ENCODE measurements around the gene DRC7. TPM values are rescaled to one million over a fixed set of nuclear protein-coding genes. Genes with fewer than 3 reads are reported as not detected.

The DRC7 gene
- total RNA-seq, 1 donor from 2014 or later: 0.16 TPM

- Mint-ChIP-seq H3K27ac (ENCODE audit: unreplicated experiment) (no peak overlapping the region), H3K4me3 (no peak overlapping the region)
- no peak for TF ChIP-seq CTCF (conservative IDR thresholded peaks at IDR 0.05)
Measured at GRCh38 chr16:57747091-57747490, 52.5 kb downstream of the DRC7 start.

GRCh38 chr16:57747496-57747895 lies 52.9 kb downstream of the DRC7 start:
- TF ChIP-seq CTCF (conservative IDR thresholded peaks at IDR 0.05): no peak
- H3K4me1 Mint-ChIP-seq: peaks cover 4% of the 10 kb centered on the region
- no peak for DNase-seq (ENCODE audit: low read depth, low spot score)
- H3K4me3 Mint-ChIP-seq: no peak overlapping the region
- no peak overlapping the region for H3K27ac Mint-ChIP-seq (ENCODE audit: unreplicated experiment)
- H3K27me3 Mint-ChIP-seq (ENCODE audit: low read depth): no peaks in the 10 kb centered on the region
- H3K36me3 Mint-ChIP-seq (ENCODE audit: low read depth): peaks cover 2% of the 10 kb centered on the region
- no peaks in the 10 kb centered on the region for H3K9me3 Mint-ChIP-seq

More at GRCh38 chr16:57747091-57747490, 52.5 kb downstream of the DRC7 start:
- Mint-ChIP-seq H3K36me3 (ENCODE audit: low read depth) (peaks cover 2% of the 10 kb centered on the region), H3K4me1 (peaks cover 4% of the 10 kb centered on the region), H3K9me3 (no peaks in the 10 kb centered on the region), H3K27me3 (ENCODE audit: low read depth) (no peaks in the 10 kb centered on the region)
- no peak for DNase-seq (ENCODE audit: low read depth, low spot score)

- no peak overlapping the region for H3K27ac Mint-ChIP-seq (ENCODE audit: unreplicated experiment)
- DNase-seq (ENCODE audit: low read depth, low spot score): no peak
- no peaks in the 10 kb centered on the region for H3K27me3 Mint-ChIP-seq (ENCODE audit: low read depth)
- peaks cover 4% of the 10 kb centered on the region for H3K4me1 Mint-ChIP-seq
- TF ChIP-seq CTCF (conservative IDR thresholded peaks at IDR 0.05): no peak
- H3K9me3 Mint-ChIP-seq: no peaks in the 10 kb centered on the region
- no peak overlapping the region for H3K4me3 Mint-ChIP-seq
- H3K36me3 Mint-ChIP-seq (ENCODE audit: low read depth): peaks cover 2% of the 10 kb centered on the region
Measured at GRCh38 chr16:57747996-57748395, 53.4 kb downstream of the DRC7 start.

GRCh38 chr16:57748596-57748995 lies 54.0 kb downstream of the DRC7 start:
- Mint-ChIP-seq H3K4me1 (peaks cover 4% of the 10 kb centered on the region), H3K27ac (ENCODE audit: unreplicated experiment) (no peak overlapping the region), H3K36me3 (ENCODE audit: low read depth) (peaks cover 2% of the 10 kb centered on the region), H3K4me3 (no peak overlapping the region), H3K9me3 (no peaks in the 10 kb centered on the region), H3K27me3 (ENCODE audit: low read depth) (no peaks in the 10 kb centered on the region)
- no peak for DNase-seq (ENCODE audit: low read depth, low spot score)
- no peak for TF ChIP-seq CTCF (conservative IDR thresholded peaks at IDR 0.05)

- Mint-ChIP-seq H3K27ac (ENCODE audit: unreplicated experiment) (no peak overlapping the region), H3K4me3 (no peak overlapping the region), H3K4me1 (peaks cover 4% of the 10 kb centered on the region), H3K27me3 (ENCODE audit: low read depth) (no peaks in the 10 kb centered on the region), H3K36me3 (ENCODE audit: low read depth) (peaks cover 2% of the 10 kb centered on the region), H3K9me3 (no peaks in the 10 kb centered on the region)
- no peak for DNase-seq (ENCODE audit: low read depth, low spot score)
- TF ChIP-seq CTCF (conservative IDR thresholded peaks at IDR 0.05): no peak
Measured at GRCh38 chr16:57749101-57749692, 54.6 kb downstream of the DRC7 start.
